MM.1S (cell line): ENCODE measurements around the gene RAB3GAP2.

Source experiments
- CTCF ChIP-seq: fragments of 300-600 bp; sonication (generic); IDR thresholded peaks from 2 replicates; pipeline ENCODE4 v1.5.1; 2016; ENCODE audit warnings: antibody characterized with exemption, low read length, mixed read lengths
- EZH2 ChIP-seq: fragments of 300-600 bp; sonication (generic); optimal IDR thresholded peaks from 2 replicates; pipeline ENCODE3; 2017; ENCODE audit warnings: low read depth, mild to moderate bottlenecking, antibody characterized with exemption, low read length, mixed read lengths
- EZH2phosphoT487 ChIP-seq: fragments of 300-600 bp; sonication (generic); IDR thresholded peaks from 2 replicates; pipeline ENCODE4 v1.6.1; 2018; ENCODE audit warnings: antibody characterized with exemption, low read length

- TF ChIP-seq CTCF (no peak), EZH2 (no peak), EZH2phosphoT487 (no peak)
Observed at GRCh38 chr1:220124542-220124941, 147.7 kb downstream of the RAB3GAP2 start.
